ENCODE results near the gene DSC1.

DSC1 gene

DNA sequence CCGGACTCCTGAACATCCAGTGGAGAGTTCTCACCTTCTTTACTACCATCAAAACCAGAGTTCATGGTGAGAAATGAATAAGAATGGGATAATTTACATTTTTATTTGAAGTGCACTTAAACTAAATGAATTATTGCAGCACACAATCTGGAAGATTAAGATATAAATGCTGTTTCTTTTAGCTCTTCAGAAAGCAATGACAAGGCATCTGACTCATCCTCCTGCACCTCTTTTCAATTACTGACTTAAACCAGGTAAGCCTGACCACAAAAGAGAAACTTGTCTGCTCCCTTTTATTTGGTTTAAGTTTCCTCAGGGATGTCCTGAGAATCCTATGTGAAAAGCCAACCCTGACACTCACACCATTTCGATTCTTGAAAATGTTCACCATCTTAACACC is 59.7 kb downstream of the DSC1 start:
- H3K27ac Mint-ChIP-seq, result no peak overlapping the region
- no peaks in the 10 kb centered on the region for H3K36me3 Mint-ChIP-seq (ENCODE audit: low read depth)
- H3K9me3 Mint-ChIP-seq, result peaks cover 4% of the 10 kb centered on the region
- DNase-seq, result no peak
- H3K27me3 Mint-ChIP-seq, result peaks cover 24% of the 10 kb centered on the region
- no peaks in the 10 kb centered on the region for H3K4me1 Mint-ChIP-seq (ENCODE audit: low read depth)
- no peak overlapping the region for H3K4me3 Mint-ChIP-seq

DNA sequence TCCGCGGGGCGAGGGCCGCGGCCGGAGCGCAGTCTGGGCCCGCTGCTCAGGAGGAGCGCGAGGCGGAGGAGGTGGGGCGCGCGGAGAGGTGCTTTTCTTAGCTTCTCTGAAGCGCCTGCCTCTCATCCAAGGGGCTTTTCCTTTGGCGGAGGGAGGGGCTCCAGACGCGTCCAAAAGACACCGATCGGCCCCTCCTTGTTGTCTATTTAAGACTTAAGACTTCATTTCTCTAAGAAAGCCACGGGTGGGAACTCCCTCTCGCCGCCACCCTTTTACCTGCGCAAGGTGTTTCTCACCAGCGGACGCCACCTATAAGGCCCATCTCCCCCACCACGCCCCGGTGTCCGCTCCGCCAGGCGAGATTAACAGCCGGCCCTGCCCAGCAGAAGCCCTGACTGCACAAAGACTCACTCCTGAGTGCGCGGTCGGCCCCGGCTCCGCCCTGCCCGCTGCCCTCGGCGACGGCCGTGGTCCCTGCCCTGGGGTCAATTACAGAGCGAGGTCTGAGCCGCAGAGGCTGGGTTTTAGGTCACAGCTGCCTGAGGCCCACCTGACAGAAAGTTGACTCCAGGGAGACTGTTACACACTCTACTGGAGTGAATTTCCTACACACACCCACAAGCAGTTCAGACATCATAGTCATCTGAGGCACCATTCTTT is 60.5 kb downstream of the DSC1 start, which contains the start of gene DSC2:
DSC2 (minus strand) TSS at position 397 of the 660 bp plus-strand sequence. CDS start 450 bp downstream, outside the sequence.
- Mint-ChIP-seq H3K4me3 (no peak within 1 kb of the TSS), H3K27me3 (peaks cover 24% of the 10 kb centered on the region), H3K4me1 (ENCODE audit: low read depth) (no peaks in the 10 kb centered on the region), H3K36me3 (ENCODE audit: low read depth) (no peaks in the 10 kb centered on the region), H3K9me3 (peaks cover 4% of the 10 kb centered on the region), H3K27ac (no peak within 1 kb of the TSS)
- no peak for DNase-seq

DNA sequence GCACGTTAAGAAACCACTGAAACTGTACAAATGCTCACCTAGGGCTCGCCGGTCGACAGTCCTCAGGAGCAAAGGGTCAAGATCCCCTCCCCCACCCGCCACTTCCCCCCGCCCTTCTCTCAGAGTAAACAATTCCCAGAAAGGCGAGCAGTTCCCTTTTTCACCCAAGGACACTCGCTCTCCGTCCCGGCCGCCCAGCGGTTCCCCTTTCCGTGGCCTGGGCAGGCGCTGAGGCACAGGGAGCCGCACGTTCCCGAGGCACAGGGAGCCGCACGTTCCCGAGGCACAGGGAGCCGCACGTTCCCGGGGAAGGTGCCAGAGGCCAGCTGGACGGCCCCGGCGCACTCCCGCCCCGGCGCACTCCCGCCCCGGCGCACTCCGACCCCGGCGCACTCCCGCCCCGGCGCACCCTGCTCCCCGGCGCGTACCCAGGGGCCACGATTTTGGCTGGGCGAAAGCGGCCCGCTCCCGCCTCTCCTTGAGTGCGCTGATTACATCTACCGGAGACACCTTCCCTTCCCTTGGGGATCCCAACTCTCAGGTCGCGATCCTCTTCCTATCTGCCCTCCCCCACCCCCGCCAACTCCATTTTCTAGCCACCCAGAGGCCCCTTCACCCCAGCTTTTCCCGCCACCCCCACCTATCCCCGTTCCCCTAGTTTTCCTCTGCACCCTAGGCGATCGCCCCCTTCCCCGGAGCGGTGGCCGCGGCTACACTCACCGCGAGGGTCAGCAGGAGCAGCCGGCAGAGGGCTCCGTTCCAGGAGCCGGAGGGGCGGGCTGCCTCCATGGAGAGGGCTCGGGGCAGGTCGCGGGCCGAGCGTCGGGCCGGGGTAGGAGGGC is 61.3 kb downstream of the DSC1 start:
- Mint-ChIP-seq H3K36me3 (ENCODE audit: low read depth) (no peaks in the 10 kb centered on the region), H3K27ac (no peak overlapping the region), H3K27me3 (peaks cover 24% of the 10 kb centered on the region), H3K9me3 (peaks cover 7% of the 10 kb centered on the region), H3K4me1 (ENCODE audit: low read depth) (no peaks in the 10 kb centered on the region), H3K4me3 (peak overlapping the region; percentile 12)
- no peak for DNase-seq

DNA sequence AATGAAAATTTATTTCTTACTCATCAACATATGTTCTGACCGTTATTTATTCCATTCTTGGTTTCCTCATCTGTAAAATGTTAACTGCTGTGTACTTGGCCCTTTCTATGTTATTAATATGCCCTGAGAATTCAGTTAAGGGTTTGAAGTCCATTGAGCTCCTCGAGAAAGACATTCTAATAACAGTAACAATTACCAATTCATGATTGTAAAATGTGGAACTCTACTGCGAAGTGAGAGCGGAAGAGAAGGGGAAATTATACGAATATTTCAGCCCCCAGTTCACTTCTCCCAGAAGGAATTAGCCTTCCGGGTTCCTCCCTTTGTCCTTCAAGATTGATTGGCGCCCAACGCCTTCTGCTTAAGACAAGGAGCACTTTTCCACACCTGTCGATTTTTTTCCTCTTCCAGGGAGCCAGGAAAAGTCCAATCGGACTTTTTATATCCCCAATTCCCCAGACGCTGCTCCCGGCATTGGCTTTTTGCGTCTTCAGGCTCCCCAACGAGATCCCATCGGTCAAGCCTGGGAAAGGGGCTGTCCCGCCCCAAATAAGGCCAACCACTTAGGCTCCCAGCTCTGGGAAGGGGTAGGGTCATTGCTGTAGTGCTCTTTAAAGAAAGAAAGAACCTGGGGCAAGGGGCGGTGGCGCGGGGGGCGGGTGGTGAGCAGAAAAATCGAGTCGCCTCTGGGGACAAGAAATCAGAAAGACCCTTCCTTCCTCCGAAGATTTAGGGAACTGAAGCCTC is 62.0 kb downstream of the DSC1 start:
- no peak for DNase-seq
- Mint-ChIP-seq H3K27ac (no peak overlapping the region), H3K4me3 (peak overlapping the region; percentile 29), H3K36me3 (ENCODE audit: low read depth) (no peaks in the 10 kb centered on the region), H3K9me3 (peaks cover 9% of the 10 kb centered on the region), H3K4me1 (ENCODE audit: low read depth) (no peaks in the 10 kb centered on the region), H3K27me3 (peaks cover 24% of the 10 kb centered on the region)

DNA sequence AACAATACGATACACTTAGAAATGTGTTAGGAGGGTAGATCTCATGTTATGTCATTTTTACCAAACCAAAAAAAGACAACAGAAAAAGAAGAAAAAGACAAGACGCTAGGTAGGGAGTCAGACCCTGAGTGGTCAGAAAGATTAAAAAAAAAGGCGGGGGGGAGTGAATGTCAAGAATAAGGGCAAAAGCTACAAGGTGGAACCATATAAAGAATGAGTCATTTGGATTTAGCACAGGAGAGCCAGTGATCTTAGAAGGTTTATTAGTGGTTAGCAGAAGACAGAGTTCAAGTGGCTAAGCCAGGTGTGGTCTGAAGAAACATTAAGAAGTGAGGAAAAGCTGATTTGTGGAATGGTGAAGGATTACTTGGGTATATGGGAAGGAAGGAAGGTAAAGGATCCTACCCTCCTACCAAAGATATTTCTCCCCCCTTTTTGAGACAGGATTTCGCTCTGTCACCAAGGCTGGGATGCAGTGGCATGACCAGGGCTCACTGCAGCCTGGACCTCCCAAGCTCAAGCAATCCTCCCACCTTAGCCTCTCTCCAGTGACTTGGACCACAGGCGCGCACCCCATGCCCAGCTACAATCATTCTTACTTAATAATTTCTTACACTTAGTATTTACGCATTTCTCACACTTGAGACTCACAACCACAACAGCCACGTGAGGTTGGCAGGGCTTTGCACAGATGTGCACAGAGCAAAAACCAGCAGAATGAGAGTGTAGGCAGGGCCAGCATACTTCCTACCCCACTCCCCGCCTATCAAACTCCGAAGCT is 63.0 kb downstream of the DSC1 start:
- H3K4me3 Mint-ChIP-seq, result no peak overlapping the region

DNA sequence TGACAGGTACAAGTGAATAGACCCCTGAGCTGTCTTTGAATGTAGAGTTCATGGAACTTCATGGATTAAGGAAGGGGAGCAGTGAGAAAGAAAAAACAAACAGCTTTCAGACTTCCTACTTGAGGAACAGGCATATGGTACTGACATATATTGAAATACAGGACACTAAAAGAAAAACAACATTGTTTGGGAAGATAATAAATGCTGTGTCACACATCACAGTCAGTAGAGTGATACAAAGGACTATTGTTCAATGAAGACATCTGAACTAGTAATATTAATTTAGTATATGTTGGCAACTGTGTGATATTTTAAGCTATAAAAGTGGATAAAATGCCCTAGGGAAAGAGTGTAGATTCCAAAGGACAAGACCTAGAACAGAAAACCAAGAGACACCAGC is 63.8 kb downstream of the DSC1 start:
- Mint-ChIP-seq H3K36me3 (ENCODE audit: low read depth) (no peaks in the 10 kb centered on the region), H3K9me3 (peaks cover 11% of the 10 kb centered on the region), H3K4me1 (ENCODE audit: low read depth) (no peaks in the 10 kb centered on the region), H3K4me3 (no peak overlapping the region), H3K27me3 (peaks cover 24% of the 10 kb centered on the region), H3K27ac (no peak overlapping the region)
- no peak for DNase-seq

More for the DNA sequence above, 63.0 kb downstream of the DSC1 start:
- Mint-ChIP-seq H3K4me1 (ENCODE audit: low read depth) (no peaks in the 10 kb centered on the region), H3K27ac (no peak overlapping the region), H3K36me3 (ENCODE audit: low read depth) (no peaks in the 10 kb centered on the region), H3K9me3 (peaks cover 11% of the 10 kb centered on the region), H3K27me3 (peaks cover 24% of the 10 kb centered on the region)
- DNase-seq, result no peak

DNA sequence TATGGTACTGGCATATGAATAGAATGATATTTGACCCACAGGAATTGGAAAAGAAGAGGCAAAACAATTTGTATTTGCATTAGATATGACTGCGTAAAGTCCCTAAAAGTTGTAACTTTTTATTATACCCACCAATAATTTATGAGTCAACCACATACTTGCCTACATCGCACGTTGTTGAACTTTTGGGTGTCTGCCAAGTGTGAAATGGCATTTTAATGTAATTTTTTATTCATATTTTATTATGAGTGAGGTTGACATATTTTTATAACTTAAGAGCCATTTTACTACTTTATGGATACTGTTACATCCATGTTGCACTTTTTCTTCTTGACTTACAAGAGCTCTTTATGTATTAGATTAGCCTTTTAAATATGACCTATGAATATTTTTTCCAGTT is 65.0 kb downstream of the DSC1 start:
- Mint-ChIP-seq H3K27me3 (peaks cover 22% of the 10 kb centered on the region), H3K4me1 (ENCODE audit: low read depth) (no peaks in the 10 kb centered on the region), H3K27ac (no peak overlapping the region), H3K36me3 (ENCODE audit: low read depth) (no peaks in the 10 kb centered on the region), H3K9me3 (peaks cover 13% of the 10 kb centered on the region), H3K4me3 (no peak overlapping the region)
- no peak for DNase-seq

DNA sequence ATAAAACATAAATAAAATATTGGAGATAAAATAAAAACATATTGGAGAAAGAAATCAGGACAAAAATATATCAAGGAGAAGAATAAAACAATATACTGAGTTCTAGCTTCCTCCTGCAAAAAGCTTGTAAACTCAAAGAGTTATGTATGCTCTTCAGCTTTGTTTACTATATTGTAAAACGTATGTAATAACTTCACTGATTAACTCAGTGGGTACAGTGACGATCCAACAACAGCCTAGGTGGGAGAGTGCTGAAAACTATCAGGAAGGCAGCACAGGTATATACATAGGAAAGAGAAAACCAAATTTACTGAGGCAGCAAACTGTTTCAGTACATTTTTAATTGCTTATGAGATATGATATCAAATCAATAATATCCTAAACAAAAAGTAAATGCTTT is 68.8 kb downstream of the DSC1 start:
- DNase-seq, result no peak
- no peaks in the 10 kb centered on the region for H3K36me3 Mint-ChIP-seq (ENCODE audit: low read depth)
- peaks cover 22% of the 10 kb centered on the region for H3K9me3 Mint-ChIP-seq
- H3K27me3 Mint-ChIP-seq, result no peaks in the 10 kb centered on the region
- no peak overlapping the region for H3K27ac Mint-ChIP-seq
- H3K4me1 Mint-ChIP-seq (ENCODE audit: low read depth), result no peaks in the 10 kb centered on the region
- H3K4me3 Mint-ChIP-seq, result no peak overlapping the region

DNA sequence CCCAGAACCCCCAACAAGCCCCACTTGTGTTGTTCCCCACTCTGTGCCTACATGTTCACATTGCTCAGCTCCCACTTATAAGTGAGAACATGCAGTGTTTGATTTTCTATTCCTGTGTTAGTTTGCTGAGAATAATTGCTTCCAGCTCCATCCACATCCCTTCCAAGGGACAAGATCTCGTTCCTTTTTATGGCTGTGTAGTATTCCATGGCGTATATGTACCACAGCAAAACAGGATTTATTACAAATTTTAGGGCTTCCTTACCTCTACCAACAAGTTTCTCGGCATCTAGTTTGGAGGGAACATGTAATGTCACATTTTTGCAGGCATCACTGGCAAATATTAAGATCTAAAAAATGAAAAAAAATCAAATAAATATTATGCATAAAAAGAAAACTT is 69.4 kb downstream of the DSC1 start:
- Mint-ChIP-seq H3K27ac (no peak overlapping the region), H3K36me3 (ENCODE audit: low read depth) (no peaks in the 10 kb centered on the region)

DNA sequence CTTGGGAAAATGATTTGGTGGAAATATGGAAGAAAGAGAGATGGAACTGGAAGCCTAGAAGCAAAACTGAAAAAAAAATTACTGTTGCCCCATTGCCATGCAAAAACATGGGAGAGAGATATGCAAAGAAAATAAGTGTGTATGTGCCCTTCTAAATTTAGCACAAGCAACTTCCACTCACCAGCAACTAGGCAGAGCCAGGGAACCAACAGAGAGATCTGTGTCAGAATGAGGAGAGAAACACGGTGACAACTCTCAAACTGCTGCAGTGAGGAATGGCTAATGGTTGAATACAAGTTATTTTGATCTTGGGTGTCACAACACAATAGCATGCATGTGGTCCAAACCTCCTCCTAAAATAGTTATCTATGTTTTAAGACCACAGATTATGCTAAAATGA is 71.3 kb downstream of the DSC1 start:
- no peak overlapping the region for H3K27ac Mint-ChIP-seq
- no peak for DNase-seq
- no peaks in the 10 kb centered on the region for H3K4me1 Mint-ChIP-seq (ENCODE audit: low read depth)
- no peaks in the 10 kb centered on the region for H3K36me3 Mint-ChIP-seq (ENCODE audit: low read depth)
- H3K27me3 Mint-ChIP-seq, result no peaks in the 10 kb centered on the region
- H3K4me3 Mint-ChIP-seq, result no peak overlapping the region
- H3K9me3 Mint-ChIP-seq, result peaks cover 19% of the 10 kb centered on the region

More for the DNA sequence above, 69.4 kb downstream of the DSC1 start:
- Mint-ChIP-seq H3K27me3 (no peaks in the 10 kb centered on the region), H3K4me3 (no peak overlapping the region), H3K9me3 (peaks cover 22% of the 10 kb centered on the region), H3K4me1 (ENCODE audit: low read depth) (no peaks in the 10 kb centered on the region)
- no peak for DNase-seq

DNA sequence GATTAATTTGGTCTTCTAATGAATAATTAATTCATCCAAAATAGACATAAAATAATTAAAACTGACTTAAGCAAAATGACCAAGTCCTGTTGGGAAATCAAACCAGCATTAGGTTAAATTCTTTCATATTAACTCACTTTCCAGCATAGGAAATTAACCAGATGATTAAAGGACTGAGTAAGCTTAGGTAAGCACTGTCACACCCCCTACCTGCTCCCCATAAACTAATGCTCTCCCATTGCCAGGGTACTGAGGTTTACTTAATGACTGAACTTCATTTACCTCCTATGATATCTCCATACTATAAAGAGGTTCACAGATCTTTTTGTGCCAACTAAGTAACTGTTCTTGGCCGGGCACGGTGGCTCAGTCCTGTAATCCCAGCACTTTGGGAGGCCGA is 74.1 kb downstream of the DSC1 start:
- Mint-ChIP-seq H3K4me1 (ENCODE audit: low read depth) (no peaks in the 10 kb centered on the region), H3K4me3 (no peak overlapping the region), H3K27me3 (no peaks in the 10 kb centered on the region), H3K27ac (no peak overlapping the region), H3K9me3 (peaks cover 13% of the 10 kb centered on the region), H3K36me3 (ENCODE audit: low read depth) (no peaks in the 10 kb centered on the region)
- DNase-seq, result no peak

DNA sequence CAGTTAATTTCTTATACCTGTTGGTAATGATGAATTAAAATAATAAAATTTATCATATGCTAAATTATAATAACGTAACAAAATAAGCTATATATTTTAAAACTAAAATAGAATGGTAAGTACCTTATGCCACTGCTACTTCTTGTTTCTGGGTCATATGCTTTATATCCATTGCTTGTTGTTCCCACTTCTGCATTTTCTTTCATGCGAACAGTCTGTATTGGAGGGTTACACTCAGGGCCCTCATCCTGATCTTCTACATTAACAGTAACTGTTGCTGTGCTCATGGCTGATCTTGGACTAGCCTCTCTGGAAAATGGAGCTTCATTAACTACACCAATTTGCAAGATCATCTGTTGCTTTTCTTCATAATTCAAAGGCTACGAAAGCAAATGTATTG is 82.7 kb downstream of the DSC1 start:
- no peak for DNase-seq

More for the DNA sequence above, 82.7 kb downstream of the DSC1 start:
- H3K9me3 Mint-ChIP-seq, result peaks cover 2% of the 10 kb centered on the region
- H3K27me3 Mint-ChIP-seq, result no peaks in the 10 kb centered on the region
- H3K27ac Mint-ChIP-seq, result no peak overlapping the region
- no peaks in the 10 kb centered on the region for H3K36me3 Mint-ChIP-seq (ENCODE audit: low read depth)
- H3K4me3 Mint-ChIP-seq, result no peak overlapping the region
- no peaks in the 10 kb centered on the region for H3K4me1 Mint-ChIP-seq (ENCODE audit: low read depth)
